ENCODE results near the gene CDK2AP2.

DNA sequence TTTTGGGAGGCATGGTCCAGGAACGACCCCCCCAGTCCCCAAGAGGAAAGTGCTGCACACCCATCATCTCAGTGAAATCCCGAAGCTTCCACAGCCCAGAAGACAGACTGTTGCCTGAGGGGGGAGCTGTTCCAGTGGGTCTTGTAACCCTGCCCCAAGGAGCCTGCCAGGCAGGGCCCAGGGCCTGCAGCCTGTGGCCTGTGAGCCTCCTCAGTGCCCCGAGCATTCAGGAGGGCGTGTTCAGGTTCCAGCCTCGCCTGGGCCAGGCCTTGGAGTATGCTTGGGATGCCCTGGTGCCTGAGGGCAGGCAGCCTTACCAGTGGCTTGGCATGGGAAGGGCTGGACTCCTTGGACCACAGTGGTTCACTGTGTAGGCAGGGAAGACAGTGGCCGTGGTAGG, 33.2 kb upstream of the CDK2AP2 start:
- TF ChIP-seq POLR2A (IDR thresholded peaks at IDR 0.05; ENCODE audit: low read depth, low read length) (no peak), TAF1 (IDR thresholded peaks at IDR 0.05; ENCODE audit: low read depth, low read length) (no peak), POLR2AphosphoS5 (IDR thresholded peaks at IDR 0.05; ENCODE audit: low read depth, low read length) (no peak), PAX5 (IDR thresholded peaks at IDR 0.05; ENCODE audit: insufficient read depth, low read length, severe bottlenecking) (no peak), SPI1 (IDR thresholded peaks at IDR 0.05; ENCODE audit: low read depth, low read length) (no peak)
